HG02840 (cell line): Measurements from ENCODE around the gene MAML1.

Experiments used
- ATAC-seq: cut with Tn5 transposase; IDR thresholded peaks from one replicate; pipeline ENCODE4 v1.9.1; 2021; ENCODE audit warnings: mild to moderate bottlenecking, moderate library complexity, moderate number of reproducible peaks; ENCODE audit not compliant: unreplicated experiment, low FRiP score

Gene MAML1

GRCh38 chr5:179817890-179818745 is 85.5 kb downstream of the MAML1 start:
- no peak for ATAC-seq

- peak; percentile 61 for ATAC-seq
These were observed 86.2 kb downstream of the MAML1 start for GRCh38 chr5:179818746-179819295.

DNA sequence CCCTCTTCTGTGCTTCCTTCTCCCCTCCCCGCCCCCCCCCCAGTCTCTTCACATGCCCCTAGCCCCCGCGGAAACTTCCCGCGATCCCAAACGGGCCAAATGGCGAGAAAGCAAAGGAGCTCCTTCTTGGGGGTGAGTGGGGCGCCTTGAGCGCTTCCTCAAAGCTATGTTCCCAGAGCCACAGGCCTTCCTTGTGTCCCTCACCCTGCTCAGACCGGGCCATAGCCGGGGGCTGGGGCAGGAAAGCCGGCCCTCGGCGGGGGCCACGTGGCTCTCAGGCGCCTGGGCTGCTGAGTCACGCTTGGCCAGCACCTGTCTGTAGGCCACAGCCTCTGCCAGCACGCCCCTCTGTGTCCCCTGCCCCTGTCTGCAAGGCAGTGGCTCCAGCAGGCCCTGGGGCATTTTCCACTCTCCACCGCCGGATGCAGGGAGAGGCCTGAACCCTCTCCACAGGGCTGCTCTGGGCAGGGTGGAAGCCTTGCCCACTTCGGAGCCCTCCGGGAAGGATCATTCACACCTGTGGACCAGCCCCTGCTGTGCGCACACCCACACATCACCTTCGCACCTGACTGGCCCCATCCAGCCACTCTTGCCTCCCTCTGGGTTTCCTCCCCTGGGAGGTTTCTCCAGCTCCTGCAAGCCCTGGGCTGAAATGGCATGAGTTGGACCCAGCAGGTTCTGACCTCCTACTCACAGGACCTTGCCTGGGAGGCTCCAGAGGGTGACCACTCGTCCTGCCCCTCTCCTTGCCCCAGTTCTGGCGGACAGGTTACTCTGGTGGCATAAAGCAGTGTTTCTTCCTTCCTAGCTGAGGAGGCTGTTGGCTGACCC is 86.9 kb downstream of the MAML1 start:
- ATAC-seq = no peak

GRCh38 chr5:179820127-179820482 is 87.5 kb downstream of the MAML1 start:
- ATAC-seq = no peak

- peak; percentile 38 for ATAC-seq
These were observed 88.1 kb downstream of the MAML1 start, which contains the start of gene SQSTM1 for GRCh38 chr5:179820483-179821297. TSS of gene SQSTM1 (plus strand) at chr5:179820905. CDS start at chr5:179820937, 32 bp downstream.

DNA sequence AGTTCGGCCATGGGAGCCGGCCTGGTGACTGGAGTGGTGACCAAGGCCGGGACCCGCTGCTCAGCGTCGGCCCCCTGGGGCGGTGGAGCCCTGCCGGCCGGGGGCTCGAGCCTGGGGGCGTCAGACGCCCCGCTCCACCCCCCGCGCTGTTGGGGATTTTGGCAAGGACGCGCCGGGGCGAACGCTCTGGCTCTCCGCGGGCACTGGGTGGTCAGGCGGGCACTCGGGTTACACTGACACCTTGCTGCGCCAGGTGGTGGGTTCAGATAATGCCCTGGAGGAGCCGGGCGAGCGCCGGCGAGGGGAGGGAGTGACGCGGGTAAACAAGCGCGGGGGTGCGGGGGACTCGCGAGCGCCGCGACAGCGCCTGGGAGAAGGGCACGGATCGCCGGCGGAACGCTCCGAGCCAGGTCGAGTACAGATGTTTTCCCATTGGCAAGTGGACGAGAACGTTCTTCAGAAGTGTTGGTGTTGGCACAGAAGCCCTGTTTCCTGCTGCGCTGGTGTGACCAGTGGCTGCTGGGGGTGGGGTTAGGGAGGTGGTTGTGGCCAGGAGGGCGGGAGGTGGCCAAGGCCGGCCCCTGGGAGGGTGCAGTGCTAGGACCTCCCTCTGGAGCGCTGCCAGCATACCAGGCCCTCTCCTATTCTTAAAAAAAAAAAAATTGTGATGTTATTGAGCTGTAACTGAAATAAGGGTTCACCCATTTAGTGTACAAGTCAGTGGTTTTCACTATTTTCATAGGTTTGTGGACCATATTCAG is 88.9 kb downstream of the MAML1 start:
- ATAC-seq = peak; percentile 38

DNA sequence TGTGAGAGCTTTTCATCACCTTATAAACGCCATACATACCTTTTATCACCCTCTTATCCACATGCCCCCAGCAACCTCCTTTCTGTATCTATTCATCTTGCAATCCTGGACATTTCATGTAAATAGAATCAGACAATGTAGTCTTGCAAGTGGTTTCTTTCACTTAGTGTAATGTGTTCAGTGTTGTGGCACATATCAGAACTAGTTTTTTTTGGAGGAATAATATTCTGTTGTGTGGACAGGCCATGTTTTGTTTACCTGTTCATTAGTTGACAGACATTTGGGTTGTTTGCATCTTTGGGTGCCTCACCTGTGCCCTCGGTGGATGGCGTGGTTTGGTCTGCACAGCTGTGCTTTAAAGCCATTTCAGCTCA is 89.4 kb downstream of the MAML1 start:
- ATAC-seq = no peak

GRCh38 chr5:179822444-179822990 is 89.9 kb downstream of the MAML1 start:
- no peak for ATAC-seq

- no peak for ATAC-seq
These were observed 91.5 kb downstream of the MAML1 start for GRCh38 chr5:179823937-179824744.

DNA sequence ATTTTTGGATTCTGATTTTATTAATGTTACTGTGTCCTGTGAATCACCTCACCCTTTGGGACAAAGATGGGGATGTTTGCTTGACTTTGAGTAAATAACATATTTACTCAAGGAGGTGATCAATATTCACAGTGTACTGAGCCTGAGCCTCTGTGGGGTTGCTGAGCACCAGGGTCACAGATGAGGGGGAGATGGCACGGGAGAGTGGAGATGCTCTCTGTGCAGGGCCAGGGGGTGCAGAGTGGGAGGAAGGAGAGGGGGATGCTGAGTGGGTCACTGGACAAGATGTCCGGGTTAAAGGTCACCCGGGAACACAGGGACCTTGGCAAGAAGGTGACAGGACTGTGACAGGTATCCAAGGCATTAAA is 92.1 kb downstream of the MAML1 start:
- no peak for ATAC-seq

DNA sequence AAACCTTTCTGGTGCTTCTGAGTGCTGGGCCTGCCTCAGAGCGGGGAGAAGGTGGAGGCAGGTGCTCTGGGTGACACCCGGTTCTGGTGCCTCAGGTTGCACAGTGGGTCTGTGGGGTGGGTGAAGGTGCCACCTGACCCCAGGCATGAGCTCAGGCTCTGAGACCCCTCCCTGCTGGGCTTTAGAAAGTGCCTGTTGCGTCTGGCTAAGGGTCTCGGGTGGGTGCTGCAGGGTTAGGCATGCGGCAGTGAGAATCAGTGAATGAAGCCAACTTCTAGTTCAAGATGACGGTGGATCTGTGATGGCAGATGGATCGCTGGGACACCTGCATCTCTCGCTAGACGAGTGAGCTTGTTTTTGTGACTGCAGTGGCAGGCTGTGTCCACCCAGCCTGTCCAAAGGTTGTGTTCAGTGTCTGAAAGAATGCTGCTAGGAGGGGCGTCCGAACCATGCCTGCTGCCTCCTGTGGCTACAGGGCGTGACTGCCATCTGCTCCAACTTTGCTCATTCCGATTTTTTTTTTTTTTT is 93.1 kb downstream of the MAML1 start:
- no peak for ATAC-seq
